ENCODE results near the gene SEC61B. TPM values are rescaled to one million over a fixed set of nuclear protein-coding genes. Genes with fewer than 3 reads are reported as not detected.

The SEC61B gene
- total and polyA plus RNA-seq, 10 of the 15 experiments (the other 5 are each of a cell fraction or from before 2014, with no cell fraction given): 108 to 747 (median 301) TPM

GRCh38 chr9:99255651-99256050, 33.6 kb downstream of the SEC61B start (continued):
- TF ChIP-seq SP1 (IDR thresholded peaks at IDR 0.05; ENCODE audit: low read depth, low read length): no peak
- TF ChIP-seq SMAD1 (IDR thresholded peaks at IDR 0.05; ENCODE audit: low read depth, partially characterized antibody): no peak
- no peak for TF ChIP-seq ZNF274 (IDR thresholded peaks at IDR 0.05; ENCODE audit: insufficient read depth, insufficient read length)
- TF ChIP-seq REST (IDR thresholded peaks at IDR 0.05; ENCODE audit: low read depth, low read length): no peak
- no peak for TF ChIP-seq SPI1 (IDR thresholded peaks at IDR 0.05; ENCODE audit: borderline replicate concordance, insufficient read depth, low read depth, low read length)

- Histone ChIP-seq H4K20me1 (ENCODE audit: control insufficient read depth, insufficient read depth) (no peaks in the 10 kb centered on the region), H3K27me3 (replicated peaks in 1 of 2; ENCODE audit: control insufficient read depth in 2 of 2, insufficient read depth in 2 of 2, low read length in 1 of 2) (no peaks in the 10 kb centered on the region), H3K9ac (ENCODE audit: control insufficient read depth, insufficient read depth, low read length) (no peak overlapping the region), H2AFZ (ENCODE audit: control insufficient read depth, low read depth, low read length) (no peak overlapping the region), H3K4me3 (no peak overlapping the region), H3K79me2 (ENCODE audit: control insufficient read depth, insufficient read depth, low read length) (no peaks in the 10 kb centered on the region), H3K4me2 (ENCODE audit: control insufficient read depth, insufficient read depth) (no peak overlapping the region), H3K4me1 (ENCODE audit: control insufficient read depth, insufficient read depth, low read length) (peaks cover 32% of the 10 kb centered on the region), H3K27ac (ENCODE audit: control insufficient read depth, insufficient read depth) (no peak overlapping the region), H3K36me3 (ENCODE audit: control insufficient read depth in 2 of 2, insufficient read depth in 2 of 2, low read length in 1 of 2) (no peaks in the 10 kb centered on the region), H3K9me3 (replicated peaks; ENCODE audit: control insufficient read depth, insufficient read depth, low read length) (no peaks in the 10 kb centered on the region)
- ChIA-PET RAD21 (ENCODE audit: unreplicated experiment) (interaction anchor here (0.8 to 2.3 kb wide), 4 partner anchors 18 to 95 kb away, joined by 3 to 19 read pairs (median 6); no protein-coding TSS in a partner anchor), POLR2A (interaction anchor here (0.8 to 2.3 kb wide), 5 partner anchors 12 to 75 kb away, joined by 3 to 8 read pairs (median 4); no protein-coding TSS in a partner anchor), SMC1A (ENCODE audit: uncharacterized antibody, unreplicated experiment) (interaction anchor here (0.8 to 5.1 kb wide), 10 partner anchors 8 to 94 kb away, joined by 3 to 43 read pairs (median 4); partner anchors contain the start of gene SEC61B), CTCF (interaction anchor here (0.9 to 4.7 kb wide), 7 partner anchors 8 to 95 kb away, joined by 3 to 55 read pairs (median 5); no protein-coding TSS in a partner anchor)
- 92% methylated on average over 8 of the region's 8 CpGs for WGBS (ENCODE audit: insufficient coverage, insufficient replicate concordance, low lambda C conversion rate, missing lambda C conversion rate)
- no TSS peak for BruUV-seq (replicated peaks)
- in situ Hi-C loops (cut with MboI) (no loop called here), intact Hi-C loops (cut with micrococcal nuclease; ENCODE audit: unreplicated experiment) (loop anchor here (10.0 kb wide), 1 partner anchor 957 kb away; no protein-coding TSS in a partner anchor)
- ATAC-seq (no peak), DNase-seq (ENCODE audit: low read depth, low spot score) (no peak), FAIRE-seq (no peak)
- TF ChIP-seq CEBPB (IDR thresholded peaks at IDR 0.05; ENCODE audit: borderline replicate concordance in 1 of 2, low read depth in 2 of 2, low read length in 2 of 2): no peak
- no peak for TF ChIP-seq RCOR1 (conservative IDR thresholded peaks at IDR 0.05; ENCODE audit: low read depth, low read length)
- no peak for TF ChIP-seq USF1 (IDR thresholded peaks at IDR 0.05; ENCODE audit: borderline replicate concordance, extremely low read length, insufficient read depth, low read depth, low read length)
- no peak for TF ChIP-seq STAT3 (IDR thresholded peaks at IDR 0.05; ENCODE audit: low read depth, low read length)
- no peak for TF ChIP-seq DPF2 (IDR thresholded peaks at IDR 0.05)
- TF ChIP-seq NFYB (IDR thresholded peaks at IDR 0.05; ENCODE audit: insufficient read depth, low read depth, low read length): no peak
- no peak for TF ChIP-seq EED (IDR thresholded peaks at IDR 0.05; ENCODE audit: low read depth)
- no peak for TF ChIP-seq RUNX3 (IDR thresholded peaks at IDR 0.05; ENCODE audit: low read length)
- no peak for TF ChIP-seq CHD4 (IDR thresholded peaks at IDR 0.05)
- no peak for TF ChIP-seq ASH2L (IDR thresholded peaks at IDR 0.05; ENCODE audit: borderline replicate concordance, low read depth)
- TF ChIP-seq PAX5 (IDR thresholded peaks at IDR 0.05; ENCODE audit: borderline replicate concordance, low read depth, low read length): no peak
- no peak for TF ChIP-seq GABPA (IDR thresholded peaks at IDR 0.05; ENCODE audit: low read depth)
- TF ChIP-seq JUNB (IDR thresholded peaks at IDR 0.05): no peak
- TF ChIP-seq CBX5 (IDR thresholded peaks at IDR 0.05; ENCODE audit: low read depth): no peak
- no peak for TF ChIP-seq ZBED1 (IDR thresholded peaks at IDR 0.05; ENCODE audit: borderline replicate concordance)
Observed at GRCh38 chr9:99257723-99258389, 35.8 kb downstream of the SEC61B start.

Measured in GM12878 (cell line).